HCT116 (cell line): ENCODE results near the gene RAP1GAP2. TPM values are rescaled to one million over a fixed set of nuclear protein-coding genes. Genes with fewer than 3 reads are reported as not detected.

Experiments used
- ATAC-seq: fragments of 200-7000 bp; cut with Tn5 transposase; 2 replicates; pipeline ENCODE4 v1.9.1; 2020; ENCODE audit warnings: mild to moderate bottlenecking, moderate library complexity
- BruUV-seq: library from RNA; stranded (reverse); fragments of 400-500 nt; replicated peaks from 2 replicates; lab custom pipeline; 2021; lab: Mats Ljungman, UMichigan
- CTCF ChIA-PET: fragments of 300-600 bp; sonication (Branson Sonifier 250); formaldehyde crosslinking; loops from one replicate; lab custom pipeline; 2021; ENCODE audit warnings: antibody characterized with exemption; lab: Charles Lee
- POLR2A ChIA-PET: fragments of 300-600, 350-600 bp; sonication (Branson Sonifier 250); formaldehyde crosslinking; loops from one replicate; lab custom pipeline; 2021; ENCODE audit warnings: antibody characterized with exemption; lab: Charles Lee
- RAD21 ChIA-PET, 2 experiments: fragments of 300-600 bp; sonication (Branson Sonifier 250); formaldehyde crosslinking; loops; one replicate each; lab custom pipeline; 2023; ENCODE audit warnings: low total read pairs in 2 of 2; ENCODE audit not compliant: uncharacterized antibody in 2 of 2, unreplicated experiment in 2 of 2, low non-redundant PET in 1 of 2; lab: Charles Lee
- DNase-seq: peaks from one replicate; pipeline ENCODE4 v3.0.0-alpha.2; 2010; ENCODE audit warnings: low read depth, low spot score
- H2AFZ ChIP-seq: fragments of 200-600 bp; shearing (Covaris generic), sonication (generic); 2 replicates; pipeline ENCODE4 v1.6.1; 2017; ENCODE audit warnings: low read depth, mixed run types, mixed read lengths, antibody characterized with exemption, low read length; ENCODE audit not compliant: poor library complexity, severe bottlenecking
- H3K27ac ChIP-seq: 2 replicates; pipeline ENCODE4 v1.5.1; 2012; ENCODE audit warnings: low read depth, low read length
- H3K27me3 ChIP-seq: fragments of 200-600 bp; sonication (generic); 2 replicates; pipeline ENCODE4 v1.6.1; 2016; ENCODE audit warnings: mixed run types, low read length, mixed read lengths; ENCODE audit not compliant: insufficient read depth
- H3K36me3 ChIP-seq, 2 experiments: fragments of 200-500 bp in 1 of 2; fragments of 200-600 bp in 1 of 2; sonication (Bioruptor generic) in 1 of 2; sonication (generic) in 1 of 2; 2 replicates each; pipeline versions ENCODE4 v1.5.1 to v1.6.1; 2014 to 2016; ENCODE audit warnings: low read length in 2 of 2, inconsistent platforms in 1 of 2, mixed read lengths in 1 of 2, mixed run types in 1 of 2; ENCODE audit not compliant: insufficient read depth in 2 of 2, control insufficient read depth in 1 of 2
- H3K4me1 ChIP-seq, 2 experiments: fragments of 200-600 bp in 1 of 2; sonication (generic) in 1 of 2; 2 replicates each; pipeline versions ENCODE4 v1.5.1 to v1.6.1; 2012 to 2017; ENCODE audit warnings: low read length in 2 of 2, inconsistent platforms in 1 of 2, mild to moderate bottlenecking in 1 of 2, mixed read lengths in 1 of 2, mixed run types in 1 of 2, moderate library complexity in 1 of 2; ENCODE audit not compliant: insufficient read depth in 2 of 2, control insufficient read depth in 1 of 2
- H3K4me2 ChIP-seq: fragments of 200-600 bp; sonication (generic); 2 replicates; pipeline ENCODE4 v1.6.1; 2017; ENCODE audit warnings: mixed run types, low read length, mixed read lengths
- H3K4me3 ChIP-seq, 2 experiments: fragments of 200-600 bp in 1 of 2; sonication (generic) in 1 of 2; replicated peaks in 1 of 2; 2 replicates each; pipeline ENCODE4 v1.5.1; 2011 to 2016; ENCODE audit warnings: low read length in 2 of 2, control low read depth in 1 of 2, low read depth in 1 of 2, mild to moderate bottlenecking in 1 of 2, mixed read lengths in 1 of 2, mixed run types in 1 of 2
- H3K79me2 ChIP-seq: fragments of 200-600 bp; sonication (generic); 2 replicates; pipeline ENCODE4 v1.6.1; 2017; ENCODE audit warnings: mild to moderate bottlenecking, mixed run types, low read length, moderate library complexity, mixed read lengths; ENCODE audit not compliant: insufficient read depth
- H3K9ac ChIP-seq: fragments of 200-600 bp; sonication (generic); 2 replicates; pipeline ENCODE4 v1.6.1; 2016; ENCODE audit warnings: low read length, mixed read lengths
- H3K9me2 ChIP-seq: fragments of 200-600 bp; sonication (generic), shearing (Covaris generic); 2 replicates; pipeline ENCODE4 v1.6.1; 2017; ENCODE audit warnings: mixed run types, mild to moderate bottlenecking, moderate library complexity; ENCODE audit not compliant: insufficient read depth
- H3K9me3 ChIP-seq, 2 experiments: fragments of 200-500 bp in 1 of 2; fragments of 200-600 bp in 1 of 2; sonication (Bioruptor generic) in 1 of 2; sonication (generic) in 1 of 2; 2 replicates each; pipeline ENCODE4 v1.6.1; 2014 to 2017; ENCODE audit warnings: low read length in 2 of 2, mixed read lengths in 2 of 2, inconsistent platforms in 1 of 2, low read depth in 1 of 2, mild to moderate bottlenecking in 1 of 2, mixed run types in 1 of 2, moderate library complexity in 1 of 2; ENCODE audit not compliant: control insufficient read depth in 1 of 2, insufficient read depth in 1 of 2
- H4K20me1 ChIP-seq: fragments of 200-600 bp; sonication (generic), shearing (Covaris generic); 2 replicates; pipeline ENCODE4 v1.6.1; 2017; ENCODE audit warnings: mixed run types, mild to moderate bottlenecking, moderate library complexity; ENCODE audit not compliant: insufficient read depth
- RAD21 ChIP-seq: IDR thresholded peaks from 2 replicates; pipeline ENCODE4 v1.6.1; 2012; ENCODE audit warnings: low read depth, mild to moderate bottlenecking
- SIN3A ChIP-seq: IDR thresholded peaks from 2 replicates; pipeline ENCODE4 v1.6.1; 2012; ENCODE audit warnings: low read depth
- SP1 ChIP-seq: IDR thresholded peaks from 2 replicates; pipeline ENCODE4 v1.6.1; 2012; ENCODE audit warnings: low read depth
- YY1 ChIP-seq: IDR thresholded peaks from 2 replicates; pipeline ENCODE4 v1.6.1; 2011; ENCODE audit warnings: low read length, low read depth, moderate library complexity, mild to moderate bottlenecking; ENCODE audit not compliant: insufficient replicate concordance; ENCODE audit errors: extremely low read depth
- ZBTB33 ChIP-seq: IDR thresholded peaks from 2 replicates; pipeline ENCODE4 v1.6.1; 2011; ENCODE audit warnings: mild to moderate bottlenecking, low read length, moderate library complexity; ENCODE audit not compliant: insufficient replicate concordance; ENCODE audit errors: extremely low read depth
- intact Hi-C: fragments of 100-400 bp; cut with micrococcal nuclease; formaldehyde crosslinking; loops from 2 replicates; pipeline ENCODE4 v1.10.0; 2022
- total RNA-seq: library from RNA; stranded (reverse); gene quantifications from one replicate; pipeline ENCODE4 v1.2.1, GENCODE V29; 2021; ENCODE audit not compliant: unreplicated experiment

The RAP1GAP2 gene
- total RNA-seq, 1 experiment from 2014 or later: 54.6 TPM

GRCh38 chr17:2835780-2836179 is 39.5 kb downstream of the RAP1GAP2 start:
- Histone ChIP-seq H3K27ac (no peak overlapping the region), H3K9me2 (no peaks in the 10 kb centered on the region), H2AFZ (no peak overlapping the region), H3K9me3 (no peaks in the 10 kb centered on the region), H3K4me3 (no peak overlapping the region), H4K20me1 (no peaks in the 10 kb centered on the region), H3K27me3 (no peaks in the 10 kb centered on the region), H3K79me2 (no peaks in the 10 kb centered on the region), H3K4me1 (no peaks in the 10 kb centered on the region), H3K36me3 (no peaks in the 10 kb centered on the region), H3K9ac (no peak overlapping the region), H3K4me2 (no peak overlapping the region)
- CTCF ChIA-PET: interaction anchor here (1.9 kb wide), 1 partner anchor 13 kb away, joined by 8 read pairs; no protein-coding TSS in a partner anchor
- no TSS peak for BruUV-seq
- intact Hi-C loops: no loop called here
- no peak for DNase-seq
- POLR2A ChIA-PET: no interaction called here
- ATAC-seq: no peak
- RAD21 ChIA-PET: no interaction called here
- TF ChIP-seq RAD21: no peak
- no peak for TF ChIP-seq YY1
- TF ChIP-seq SP1: no peak
- TF ChIP-seq ZBTB33: no peak

- intact Hi-C loops: no loop called here
- Histone ChIP-seq H3K9me3 (no peaks in the 10 kb centered on the region), H3K9ac (no peak overlapping the region), H3K27ac (no peak overlapping the region), H3K27me3 (no peaks in the 10 kb centered on the region), H4K20me1 (no peaks in the 10 kb centered on the region), H3K79me2 (no peaks in the 10 kb centered on the region), H2AFZ (no peak overlapping the region), H3K9me2 (no peaks in the 10 kb centered on the region), H3K36me3 (no peaks in the 10 kb centered on the region), H3K4me2 (no peak overlapping the region), H3K4me1 (no peaks in the 10 kb centered on the region), H3K4me3 (no peak overlapping the region)
- ATAC-seq: no peak; the same call in 1 of the 2 replicates
- POLR2A ChIA-PET: no interaction called here
- BruUV-seq: no TSS peak
- TF ChIP-seq SIN3A (no peak), RAD21 (peak; percentile 23; the same call in 1 of the 2 replicates)
- CTCF ChIA-PET: no interaction called here
- RAD21 ChIA-PET: no interaction called here
- no peak for DNase-seq
These were observed 40.9 kb downstream of the RAP1GAP2 start for GRCh38 chr17:2837147-2837561.
